IMR-90 (cell line): ENCODE data around the gene KIAA1328. TPM values are rescaled to one million over a fixed set of nuclear protein-coding genes. Genes with fewer than 3 reads are reported as not detected.

Experiments used
- ATAC-seq: fragments of 200-7000 bp; cut with Tn5 transposase; 2 replicates; pipeline ENCODE4 v1.9.1; 2020; ENCODE audit warnings: low read depth, mild to moderate bottlenecking, moderate library complexity
- BruUV-seq: library from RNA; stranded (reverse); fragments of 400-500 nt; replicated peaks from 2 replicates; lab custom pipeline; 2021; lab: Mats Ljungman, UMichigan
- CTCF ChIA-PET: fragments of 300-600 bp; formaldehyde crosslinking; extraction: SDS; loops from one replicate; lab custom pipeline; 2021; ENCODE audit warnings: antibody characterized with exemption; lab: Yijun Ruan, JAX
- POLR2A ChIA-PET: fragments of 300-600 bp; sonication (Branson Sonifier 250); formaldehyde crosslinking; loops from one replicate; lab custom pipeline; 2022; ENCODE audit warnings: antibody characterized with exemption; ENCODE audit not compliant: unreplicated experiment; lab: Charles Lee
- DNase-seq: peaks from one replicate; pipeline ENCODE4 v3.0.0; 2013
- H2AFZ ChIP-seq: replicated peaks from 2 replicates; pipeline ENCODE3; 2013; ENCODE audit warnings: low read length, mild to moderate bottlenecking; ENCODE audit not compliant: poor library complexity
- H2AK5ac ChIP-seq: 2 replicates; pipeline ENCODE4 v1.6.1; 2013; ENCODE audit warnings: low read depth, low read length, inconsistent platforms
- H2AK9ac ChIP-seq: replicated peaks from 2 replicates; pipeline ENCODE3; 2013; ENCODE audit warnings: mild to moderate bottlenecking, low read depth, low read length, moderate library complexity; ENCODE audit not compliant: poor library complexity
- H2BK120ac ChIP-seq: 2 replicates; pipeline ENCODE4 v1.6.1; 2013; ENCODE audit warnings: low read depth, low read length, inconsistent platforms
- H2BK15ac ChIP-seq: 3 replicates; pipeline ENCODE4 v1.6.1; 2013; ENCODE audit warnings: low read depth, low read length, inconsistent platforms
- H2BK20ac ChIP-seq: 2 replicates; pipeline ENCODE4 v1.6.1; 2013; ENCODE audit warnings: low read depth, mild to moderate bottlenecking, inconsistent platforms, low read length, moderate library complexity
- H2BK5ac ChIP-seq: 2 replicates; pipeline ENCODE4 v1.6.1; 2013; ENCODE audit warnings: mild to moderate bottlenecking, low read depth, low read length, inconsistent platforms; ENCODE audit not compliant: poor library complexity, severe bottlenecking
- H3K14ac ChIP-seq: replicated peaks from 2 replicates; pipeline ENCODE4 v1.6.1; 2013; ENCODE audit warnings: low read depth, low read length, inconsistent platforms
- H3K18ac ChIP-seq: 2 replicates; pipeline ENCODE4 v1.6.1; 2013; ENCODE audit warnings: low read depth, low read length, control low read depth
- H3K23ac ChIP-seq: 2 replicates; pipeline ENCODE4 v1.6.1; 2013; ENCODE audit warnings: low read depth, low read length, inconsistent platforms
- H3K27ac ChIP-seq: 2 replicates; pipeline ENCODE4 v1.5.1; 2013; ENCODE audit warnings: mild to moderate bottlenecking, control low read depth, low read length; ENCODE audit not compliant: insufficient read depth
- H3K27me3 ChIP-seq: 2 replicates; pipeline ENCODE4 v1.6.1; 2013; ENCODE audit warnings: low read length; ENCODE audit not compliant: control insufficient read depth, insufficient read depth
- H3K36me3 ChIP-seq: 2 replicates; pipeline ENCODE4 v1.6.1; 2013; ENCODE audit warnings: low read length, mixed read lengths; ENCODE audit not compliant: control insufficient read depth, insufficient read depth
- H3K4ac ChIP-seq: 2 replicates; pipeline ENCODE4 v1.6.1; 2013; ENCODE audit warnings: low read depth, low read length, inconsistent platforms
- H3K4me1 ChIP-seq: 2 replicates; pipeline ENCODE4 v1.6.1; 2013; ENCODE audit warnings: low read length, mixed read lengths; ENCODE audit not compliant: control insufficient read depth, insufficient read depth
- H3K4me2 ChIP-seq: 2 replicates; pipeline ENCODE4 v1.6.1; 2013; ENCODE audit warnings: low read depth, mild to moderate bottlenecking, control low read depth, low read length, moderate library complexity
- H3K4me3 ChIP-seq: 2 replicates; pipeline ENCODE4 v1.5.1; 2013; ENCODE audit warnings: low read depth, mild to moderate bottlenecking, control low read depth, low read length, moderate library complexity; ENCODE audit not compliant: insufficient read depth
- H3K56ac ChIP-seq: 2 replicates; pipeline ENCODE4 v1.6.1; 2013; ENCODE audit warnings: low read length, inconsistent platforms; ENCODE audit not compliant: insufficient read depth; ENCODE audit errors: extremely low read depth
- H3K79me1 ChIP-seq, 2 experiments: 2 replicates each; pipeline ENCODE4 v1.6.1; 2013; ENCODE audit warnings: low read length in 2 of 2, inconsistent platforms in 1 of 2, low read depth in 1 of 2
- H3K9ac ChIP-seq: 2 replicates; pipeline ENCODE4 v1.6.1; 2013; ENCODE audit warnings: low read depth, low read length, control low read depth
- H3K9me1 ChIP-seq: 2 replicates; pipeline ENCODE4 v1.6.1; 2013; ENCODE audit warnings: low read length, inconsistent platforms; ENCODE audit not compliant: insufficient read depth
- H3K9me3 ChIP-seq: 2 replicates; pipeline ENCODE4 v1.6.1; 2013; ENCODE audit warnings: low read length; ENCODE audit not compliant: control insufficient read depth, insufficient read depth
- H4K20me1 ChIP-seq: 2 replicates; pipeline ENCODE4 v1.6.1; 2013; ENCODE audit warnings: low read length, inconsistent platforms; ENCODE audit not compliant: insufficient read depth
- H4K5ac ChIP-seq: 2 replicates; pipeline ENCODE4 v1.6.1; 2013; ENCODE audit warnings: mild to moderate bottlenecking, low read depth, low read length, control low read depth
- H4K8ac ChIP-seq, 2 experiments: 2 replicates each; pipeline ENCODE4 v1.6.1; 2013; ENCODE audit warnings: low read depth in 2 of 2, low read length in 2 of 2, control low read depth in 1 of 2, inconsistent platforms in 1 of 2
- H4K91ac ChIP-seq: 2 replicates; pipeline ENCODE4 v1.6.1; 2013; ENCODE audit warnings: low read depth, low read length, inconsistent platforms; ENCODE audit not compliant: insufficient read depth
- BHLHE40 ChIP-seq: fragments of 150-350 bp; IDR thresholded peaks from 2 replicates; pipeline ENCODE4 v1.6.1; 2016; ENCODE audit warnings: mild to moderate bottlenecking, low read depth, low read length
- CEBPB ChIP-seq: IDR thresholded peaks from 2 replicates; pipeline ENCODE4 v1.6.1; 2012; ENCODE audit warnings: low read depth, low read length, improper control_type of control experiment
- CHD1 ChIP-seq: IDR thresholded peaks from 2 replicates; pipeline ENCODE4 v1.6.1; 2012; ENCODE audit warnings: low read depth, low read length, improper control_type of control experiment
- FOS ChIP-seq: fragments of 150-350 bp; IDR thresholded peaks from 2 replicates; pipeline ENCODE4 v1.6.1; 2016; ENCODE audit warnings: low read depth, low read length
- MAZ ChIP-seq: IDR thresholded peaks from 2 replicates; pipeline ENCODE4 v1.6.1; 2012; ENCODE audit warnings: low read depth, mild to moderate bottlenecking, low read length, improper control_type of control experiment, moderate library complexity, borderline replicate concordance
- MXI1 ChIP-seq: IDR thresholded peaks from 2 replicates; pipeline ENCODE4 v1.6.1; 2012; ENCODE audit warnings: low read depth, mild to moderate bottlenecking, low read length, moderate library complexity, borderline replicate concordance
- POLR2A ChIP-seq: IDR thresholded peaks from 2 replicates; pipeline ENCODE4 v1.6.1; 2012; ENCODE audit warnings: mild to moderate bottlenecking, low read depth, low read length
- RCOR1 ChIP-seq: IDR thresholded peaks from 2 replicates; pipeline ENCODE4 v1.6.1; 2012; ENCODE audit warnings: mild to moderate bottlenecking, low read length, improper control_type of control experiment; ENCODE audit not compliant: insufficient replicate concordance
- RFX5 ChIP-seq: IDR thresholded peaks from 2 replicates; pipeline ENCODE4 v1.8.0; 2012; ENCODE audit warnings: low read depth, mild to moderate bottlenecking, low read length, moderate library complexity
- SMC3 ChIP-seq: fragments of 150-350 bp; IDR thresholded peaks from 2 replicates; pipeline ENCODE4 v1.6.1; 2016; ENCODE audit warnings: low read depth, mild to moderate bottlenecking, antibody characterized with exemption, low read length, moderate library complexity
- WGBS, 2 experiments: methylation state at CpG; one replicate each; pipeline versions ENCODE4 v1.1.5 to v1.1.7; 2013; ENCODE audit warnings: missing lambda C conversion rate in 2 of 2; ENCODE audit not compliant: insufficient read length in 1 of 2; ENCODE audit errors: extremely low coverage in 2 of 2; 5-methylcytosine and 5-hydroxymethylcytosine counted together
- dilution Hi-C: fragments of 300-500 bp; cut with HindIII; formaldehyde crosslinking; loops from one replicate; pipeline ENCODE4 v1.14.3; 2018; ENCODE audit warnings: low sequenced_read_pairs; ENCODE audit not compliant: unreplicated experiment
- in situ Hi-C: fragments of 300-500 bp; cut with MboI; formaldehyde crosslinking; loops from 3 replicates; pipeline ENCODE4 v1.14.3; 2019; ENCODE audit warnings: low sequenced_read_pairs, inconsistent platforms, mixed read lengths
- intact Hi-C: fragments of 100-400 bp; cut with micrococcal nuclease; formaldehyde crosslinking; loops from 2 replicates; pipeline ENCODE4 v1.10.0; 2022
- polyA plus RNA-seq, 3 experiments: library from polyadenylated mRNA; depleted of rRNA; stranded (reverse); fragments of >200 nt; gene quantifications; 2 replicates each; pipeline ENCODE4 v1.2.3, GENCODE V29; 2012; ENCODE audit warnings: low replicate concordance in 1 of 3
- total RNA-seq: library from RNA; depleted of rRNA; stranded (reverse); fragments of >200 nt; gene quantifications from 2 replicates; pipeline ENCODE4 v1.2.3, GENCODE V29; 2012
- TF ChIP-seq, protein P1 (sequence below): conservative IDR thresholded peaks from 2 replicates; pipeline ENCODE4 v1.5.1; 2012; ENCODE audit warnings: mild to moderate bottlenecking, low read depth, low read length, improper control_type of control experiment
- TF ChIP-seq, protein P2 (sequence below): fragments of 150-350 bp; IDR thresholded peaks from 2 replicates; pipeline ENCODE4 v1.6.1; 2017; ENCODE audit warnings: mild to moderate bottlenecking, antibody characterized with exemption, low read length, low read depth

Gene KIAA1328
- total and polyA plus RNA-seq, 2 of the 4 experiments (the other 2 are of a cell fraction) = 2.4 to 7.0 TPM

DNA sequence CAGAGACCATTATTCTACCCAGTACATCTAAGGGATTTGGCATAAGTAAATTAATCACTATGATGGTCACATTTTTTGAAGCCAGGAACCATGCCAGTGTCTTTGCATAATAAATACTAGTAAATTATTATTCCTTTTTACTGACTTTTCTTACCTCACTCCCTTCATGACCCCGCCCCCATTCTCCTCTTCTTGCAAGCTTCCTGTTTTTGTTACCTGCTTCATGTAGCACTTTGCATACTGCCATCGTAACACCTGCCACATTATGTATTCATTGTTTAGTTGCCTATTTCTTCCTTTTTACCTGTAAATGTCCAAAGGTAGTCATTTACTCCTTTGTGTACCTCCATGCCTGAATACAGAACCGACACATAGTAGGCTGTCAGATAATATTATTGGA is 309.5 kb downstream of the KIAA1328 start:
- in situ Hi-C loops (no loop called here), dilution Hi-C loops (no loop called here), intact Hi-C loops (no loop called here)
- H3K18ac ChIP-seq = no peak overlapping the region
- no peak overlapping the region for H2AK5ac ChIP-seq
- H3K36me3 ChIP-seq = no peaks in the 10 kb centered on the region
- no peak overlapping the region for H2BK120ac ChIP-seq
- CTCF ChIA-PET = no interaction called here
- TF ChIP-seq CEBPB (no peak), RCOR1 (no peak), RFX5 (no peak), SMC3 (no peak), FOS (no peak), MXI1 (no peak), CHD1 (no peak), MAZ (no peak), BHLHE40 (no peak), POLR2A (no peak)
- TF ChIP-seq, protein P1, sequence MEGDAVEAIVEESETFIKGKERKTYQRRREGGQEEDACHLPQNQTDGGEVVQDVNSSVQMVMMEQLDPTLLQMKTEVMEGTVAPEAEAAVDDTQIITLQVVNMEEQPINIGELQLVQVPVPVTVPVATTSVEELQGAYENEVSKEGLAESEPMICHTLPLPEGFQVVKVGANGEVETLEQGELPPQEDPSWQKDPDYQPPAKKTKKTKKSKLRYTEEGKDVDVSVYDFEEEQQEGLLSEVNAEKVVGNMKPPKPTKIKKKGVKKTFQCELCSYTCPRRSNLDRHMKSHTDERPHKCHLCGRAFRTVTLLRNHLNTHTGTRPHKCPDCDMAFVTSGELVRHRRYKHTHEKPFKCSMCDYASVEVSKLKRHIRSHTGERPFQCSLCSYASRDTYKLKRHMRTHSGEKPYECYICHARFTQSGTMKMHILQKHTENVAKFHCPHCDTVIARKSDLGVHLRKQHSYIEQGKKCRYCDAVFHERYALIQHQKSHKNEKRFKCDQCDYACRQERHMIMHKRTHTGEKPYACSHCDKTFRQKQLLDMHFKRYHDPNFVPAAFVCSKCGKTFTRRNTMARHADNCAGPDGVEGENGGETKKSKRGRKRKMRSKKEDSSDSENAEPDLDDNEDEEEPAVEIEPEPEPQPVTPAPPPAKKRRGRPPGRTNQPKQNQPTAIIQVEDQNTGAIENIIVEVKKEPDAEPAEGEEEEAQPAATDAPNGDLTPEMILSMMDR = no peak
- TF ChIP-seq, protein P2, sequence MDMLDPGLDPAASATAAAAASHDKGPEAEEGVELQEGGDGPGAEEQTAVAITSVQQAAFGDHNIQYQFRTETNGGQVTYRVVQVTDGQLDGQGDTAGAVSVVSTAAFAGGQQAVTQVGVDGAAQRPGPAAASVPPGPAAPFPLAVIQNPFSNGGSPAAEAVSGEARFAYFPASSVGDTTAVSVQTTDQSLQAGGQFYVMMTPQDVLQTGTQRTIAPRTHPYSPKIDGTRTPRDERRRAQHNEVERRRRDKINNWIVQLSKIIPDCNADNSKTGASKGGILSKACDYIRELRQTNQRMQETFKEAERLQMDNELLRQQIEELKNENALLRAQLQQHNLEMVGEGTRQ = no peak
- no peaks in the 10 kb centered on the region for H3K27me3 ChIP-seq
- no peak overlapping the region for H2AK9ac ChIP-seq
- BruUV-seq = no TSS peak
- H3K9ac ChIP-seq = no peak overlapping the region
- H2AFZ ChIP-seq = no peak overlapping the region
- no peak overlapping the region for H3K4me3 ChIP-seq
- no peak overlapping the region for H3K56ac ChIP-seq
- H2BK5ac ChIP-seq = no peak overlapping the region
- no CpG with 5 or more reads among the region's 3 CpGs for WGBS, 2 experiments
- H4K8ac ChIP-seq = no peak overlapping the region
- no peak overlapping the region for H2BK20ac ChIP-seq
- H3K4ac ChIP-seq = no peak overlapping the region
- H3K23ac ChIP-seq = no peak overlapping the region
- no peak overlapping the region for H4K5ac ChIP-seq
- no peaks in the 10 kb centered on the region for H3K79me1 ChIP-seq
- no peak overlapping the region for H3K14ac ChIP-seq
- H3K9me3 ChIP-seq = no peaks in the 10 kb centered on the region
- no peak for DNase-seq
- H3K27ac ChIP-seq = no peak overlapping the region
- no peaks in the 10 kb centered on the region for H4K20me1 ChIP-seq
- no peak overlapping the region for H3K4me2 ChIP-seq
- POLR2A ChIA-PET = no interaction called here
- no peaks in the 10 kb centered on the region for H3K4me1 ChIP-seq
- H4K91ac ChIP-seq = no peak overlapping the region
- ATAC-seq = no peak
- no peaks in the 10 kb centered on the region for H3K9me1 ChIP-seq
- no peak overlapping the region for H2BK15ac ChIP-seq
